Glutamatergic neuron (in vitro differentiated cells): ENCODE results near the gene COL25A1. TPM values are rescaled to one million over a fixed set of nuclear protein-coding genes. Genes with fewer than 3 reads are reported as not detected.

Experiments used
- DNase-seq: peaks from one replicate; pipeline ENCODE4 v3.0.0; 2022
- H3K27ac Mint-ChIP-seq: one replicate; pipeline ENCODE4 v1.8.0; 2020; ENCODE audit warnings: mild to moderate bottlenecking, mixed read lengths, inconsistent platforms; ENCODE audit not compliant: unreplicated experiment
- H3K27me3 Mint-ChIP-seq: one replicate; pipeline ENCODE4 v1.8.0; 2020; ENCODE audit warnings: mild to moderate bottlenecking, moderate library complexity, mixed read lengths, inconsistent platforms; ENCODE audit not compliant: unreplicated experiment
- H3K36me3 Mint-ChIP-seq: one replicate; pipeline ENCODE4 v1.8.0; 2020; ENCODE audit warnings: mild to moderate bottlenecking, mixed read lengths, inconsistent platforms; ENCODE audit not compliant: unreplicated experiment
- H3K4me1 Mint-ChIP-seq: one replicate; pipeline ENCODE4 v1.8.0; 2020; ENCODE audit warnings: mild to moderate bottlenecking, low read depth, mixed read lengths, inconsistent platforms; ENCODE audit not compliant: unreplicated experiment
- H3K4me3 Mint-ChIP-seq: one replicate; pipeline ENCODE4 v1.8.0; 2020; ENCODE audit warnings: mild to moderate bottlenecking, mixed read lengths, inconsistent platforms; ENCODE audit not compliant: unreplicated experiment
- H3K9me3 Mint-ChIP-seq: one replicate; pipeline ENCODE4 v1.8.0; 2020; ENCODE audit warnings: mild to moderate bottlenecking, moderate library complexity, mixed read lengths, inconsistent platforms; ENCODE audit not compliant: unreplicated experiment
- CTCF ChIP-seq: fragments of 200-600 bp; sonication (generic); IDR thresholded peaks from one replicate; pipeline ENCODE4 v1.5.0; 2021; ENCODE audit not compliant: partially characterized antibody, unreplicated experiment
- total RNA-seq: library from RNA; stranded (reverse); fragmentation: NEBNext Ultra II Directional; extraction: Animal tissue kit (Norgen Biotek cat#: 25700); gene quantifications from one replicate; pipeline ENCODE4 v1.2.1, GENCODE V29; 2021; ENCODE audit not compliant: unreplicated experiment

COL25A1 gene
- total RNA-seq, 1 donor from 2014 or later = 1.1 TPM

GRCh38 chr4:109182696-109183095, 119.8 kb downstream of the COL25A1 start:
- Mint-ChIP-seq H3K27ac (no peak overlapping the region), H3K36me3 (no peaks in the 10 kb centered on the region), H3K9me3 (no peaks in the 10 kb centered on the region), H3K27me3 (no peaks in the 10 kb centered on the region), H3K4me3 (no peak overlapping the region), H3K4me1 (peaks cover 5% of the 10 kb centered on the region)
- DNase-seq = no peak
- no peak for TF ChIP-seq CTCF

- no peaks in the 10 kb centered on the region for H3K9me3 Mint-ChIP-seq
- peaks cover 5% of the 10 kb centered on the region for H3K4me1 Mint-ChIP-seq
- H3K27me3 Mint-ChIP-seq = no peaks in the 10 kb centered on the region
- DNase-seq = no peak
- TF ChIP-seq CTCF = no peak
- H3K27ac Mint-ChIP-seq = no peak overlapping the region
- no peaks in the 10 kb centered on the region for H3K36me3 Mint-ChIP-seq
- H3K4me3 Mint-ChIP-seq = no peak overlapping the region
These were observed 123.4 kb downstream of the COL25A1 start for GRCh38 chr4:109179061-109179460.

DNA sequence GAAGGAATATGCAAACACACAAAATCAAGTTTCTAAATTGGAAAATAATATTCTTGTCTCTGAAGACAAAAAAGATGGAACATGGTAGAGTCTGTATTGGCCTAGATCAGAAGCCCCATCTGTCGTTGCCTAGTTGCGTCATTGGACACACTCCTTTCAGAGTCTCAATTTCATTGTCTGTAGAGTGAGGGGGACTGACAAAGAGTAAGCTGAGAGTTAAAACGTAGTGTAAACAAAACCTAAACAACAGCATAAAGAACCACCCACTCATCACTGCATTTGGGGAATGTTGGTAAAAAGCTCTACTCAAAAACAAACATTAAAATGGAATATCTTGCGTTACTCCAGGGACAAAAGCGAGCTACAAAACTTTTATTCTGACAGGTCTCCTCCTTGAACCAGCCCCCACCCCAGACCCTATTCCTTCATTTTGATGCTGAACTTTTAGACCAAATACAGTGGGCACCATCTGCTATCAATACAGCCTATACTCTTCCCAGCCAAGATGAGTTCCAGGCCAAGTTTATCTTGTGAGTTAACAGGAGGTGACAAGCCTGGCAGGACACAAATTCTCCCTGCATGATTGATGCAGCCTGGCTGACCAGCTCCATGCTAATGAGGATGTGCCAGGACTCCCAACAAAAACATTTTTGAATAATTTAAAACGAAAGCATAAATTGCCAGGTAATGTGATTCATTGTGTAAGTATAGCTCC, 125.2 kb downstream of the COL25A1 start:
- Mint-ChIP-seq H3K4me3 (no peak overlapping the region), H3K36me3 (no peaks in the 10 kb centered on the region), H3K27ac (no peak overlapping the region), H3K27me3 (no peaks in the 10 kb centered on the region), H3K4me1 (peaks cover 5% of the 10 kb centered on the region), H3K9me3 (no peaks in the 10 kb centered on the region)
- no peak for TF ChIP-seq CTCF
- DNase-seq = no peak

GRCh38 chr4:109174224-109174953, 128.1 kb downstream of the COL25A1 start:
- no peaks in the 10 kb centered on the region for H3K9me3 Mint-ChIP-seq
- H3K36me3 Mint-ChIP-seq = no peaks in the 10 kb centered on the region
- H3K4me3 Mint-ChIP-seq = no peak overlapping the region
- no peak for TF ChIP-seq CTCF
- DNase-seq = no peak
- no peaks in the 10 kb centered on the region for H3K27me3 Mint-ChIP-seq
- H3K4me1 Mint-ChIP-seq = peaks cover 4% of the 10 kb centered on the region
- H3K27ac Mint-ChIP-seq = no peak overlapping the region

DNA sequence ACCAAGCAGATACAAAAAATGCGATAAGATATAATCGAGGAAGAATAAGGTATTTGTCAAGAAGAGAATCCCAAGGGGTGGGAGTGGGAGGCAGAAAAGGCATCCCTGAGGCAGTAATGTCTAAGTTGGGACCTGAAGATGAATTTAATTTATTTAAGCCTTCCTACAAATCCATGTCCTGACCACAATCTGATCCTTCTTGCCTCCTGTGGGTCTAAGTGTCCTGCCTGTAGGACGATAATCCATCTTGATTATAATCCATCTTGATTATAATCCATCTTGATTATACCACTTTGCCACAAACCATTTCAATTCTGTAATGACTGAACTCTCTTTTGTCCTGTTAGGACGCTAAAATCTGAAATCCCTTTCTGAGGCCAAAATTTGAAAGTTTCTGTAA, 130.2 kb downstream of the COL25A1 start:
- no peak for DNase-seq
- no peak overlapping the region for H3K27ac Mint-ChIP-seq
- H3K4me3 Mint-ChIP-seq = no peak overlapping the region
- H3K9me3 Mint-ChIP-seq = no peaks in the 10 kb centered on the region
- no peaks in the 10 kb centered on the region for H3K36me3 Mint-ChIP-seq
- no peaks in the 10 kb centered on the region for H3K4me1 Mint-ChIP-seq
- no peaks in the 10 kb centered on the region for H3K27me3 Mint-ChIP-seq
- TF ChIP-seq CTCF = no peak
